Spleen (tissue), 11 donors: ENCODE results near the gene RIMBP2. TPM values are rescaled to one million over a fixed set of nuclear protein-coding genes. Genes with fewer than 3 reads are reported as not detected.

Experiments
- DNase-seq: peaks from one replicate; pipeline ENCODE4 v3.0.0-alpha.2; 2020
- H3K27ac ChIP-seq, 8 donors: fragments of 200-600 bp; sonication (generic) in 7 of 8; 1 replicate in 4 of 8; 2 replicates in 4 of 8; pipeline versions ENCODE4 v1.5.0 to v1.8.0; 2016 to 2021; ENCODE audit warnings: inconsistent platforms in 4 of 8, mild to moderate bottlenecking in 4 of 8, moderate library complexity in 1 of 8
- H3K27me3 ChIP-seq, 7 donors: fragments of 200-600 bp; sonication (generic) in 6 of 7; replicated peaks in 1 of 7; 1 replicate in 4 of 7; 2 replicates in 3 of 7; pipeline versions ENCODE4 v1.5.0 to v1.8.0; 2016 to 2021; ENCODE audit warnings: inconsistent platforms in 3 of 7, mild to moderate bottlenecking in 1 of 7
- H3K36me3 ChIP-seq, 6 donors: fragments of 200-600 bp; sonication (generic) in 5 of 6; 1 replicate in 4 of 6; 2 replicates in 2 of 6; pipeline versions ENCODE4 v1.5.0 to v1.8.0; 2016 to 2021; ENCODE audit warnings: inconsistent platforms in 2 of 6
- H3K4me1 ChIP-seq, 6 donors: fragments of 200-600 bp; sonication (generic) in 5 of 6; 1 replicate in 3 of 6; 2 replicates in 3 of 6; pipeline versions ENCODE4 v1.5.0 to v1.8.0; 2016 to 2021; ENCODE audit warnings: inconsistent platforms in 3 of 6
- H3K4me3 ChIP-seq, 8 donors: fragments of 200-600 bp; sonication (generic) in 7 of 8; 1 replicate in 4 of 8; 2 replicates in 4 of 8; pipeline versions ENCODE4 v1.5.0 to v1.8.0; 2016 to 2021; ENCODE audit warnings: inconsistent platforms in 4 of 8, mild to moderate bottlenecking in 4 of 8, moderate library complexity in 2 of 8
- H3K9me3 ChIP-seq, 8 donors: fragments of 200-600 bp; sonication (generic) in 7 of 8; 1 replicate in 4 of 8; 2 replicates in 4 of 8; pipeline versions ENCODE4 v1.5.0 to v1.8.0; 2016 to 2021; ENCODE audit warnings: inconsistent platforms in 4 of 8
- CTCF ChIP-seq, 11 experiments: fragments of 200-600 bp in 7 of 11; fragments of 450-650 bp in 4 of 11; sonication (generic) in 4 of 11; IDR thresholded peaks in 8 of 11; conservative IDR thresholded peaks in 3 of 11; 1 replicate in 7 of 11; 2 replicates in 4 of 11; pipeline versions ENCODE4 v1.4.0 to v1.8.0; 2016 to 2021; ENCODE audit warnings: antibody characterized with exemption in 11 of 11, inconsistent platforms in 4 of 11, mild to moderate bottlenecking in 1 of 11
- POLR2A ChIP-seq, 3 donors: fragments of 450-650 bp; IDR thresholded peaks; one replicate each; pipeline ENCODE4 v1.5.1; 2017; ENCODE audit warnings: antibody characterized with exemption in 3 of 3, mild to moderate bottlenecking in 1 of 3
- POLR2AphosphoS5 ChIP-seq, 3 donors: sonication (generic); formaldehyde crosslinking; IDR thresholded peaks; one replicate each; pipeline ENCODE4 v1.5.1; 2017; ENCODE audit warnings: antibody characterized with exemption in 3 of 3
- WGBS, 5 donors: extraction: QIAGEN DNeasy Blood & Tissue Kit in 3 of 5; methylation state at CpG; one replicate each; pipeline versions ENCODE4 v1.1.5 to v1.1.7; 2013 to 2018; 5-methylcytosine and 5-hydroxymethylcytosine counted together
- intact Hi-C: fragments of 100-400 bp; cut with DNase I; formaldehyde crosslinking; loops from one replicate; pipeline ENCODE4 v1.15.0; 2023; ENCODE audit warnings: low total_unique reads
- polyA plus RNA-seq, 3 donors: library from polyadenylated mRNA; stranded (reverse); fragments of 200-250 nt; gene quantifications; one replicate each; pipeline ENCODE4 v1.2.1, GENCODE V29; 2013
- total RNA-seq, 7 donors: library from RNA; depleted of rRNA in 3 of 7; stranded (reverse); fragments of >200 nt in 3 of 7; fragmentation: NEBNext Ultra II Directional in 4 of 7; extraction: Animal tissue kit (Norgen Biotek cat#: 25700) in 4 of 7; gene quantifications; one replicate each; pipeline versions ENCODE4 v1.1.0 to v1.2.1, GENCODE V29; 2016 to 2021
- donor health status: healthy with polysubstance abuse.
- donor health status: DM: no; HTN: no; CAD: no; lungs with moderate emphysema.
- donor health status: DM: no; HTN: no; CAD: no.
- donor health status: Bipolar disorder and iron deficiency.
- donor health status: healthy.
- donor health status: DM: no; HTN: no; CAD: no.
- donor health status: DM: yes; HTN: yes; CAD: no.

The RIMBP2 gene
- total and polyA plus RNA-seq, 10 donors: 0.05 to 5.2 (median 0.95) TPM

DNA sequence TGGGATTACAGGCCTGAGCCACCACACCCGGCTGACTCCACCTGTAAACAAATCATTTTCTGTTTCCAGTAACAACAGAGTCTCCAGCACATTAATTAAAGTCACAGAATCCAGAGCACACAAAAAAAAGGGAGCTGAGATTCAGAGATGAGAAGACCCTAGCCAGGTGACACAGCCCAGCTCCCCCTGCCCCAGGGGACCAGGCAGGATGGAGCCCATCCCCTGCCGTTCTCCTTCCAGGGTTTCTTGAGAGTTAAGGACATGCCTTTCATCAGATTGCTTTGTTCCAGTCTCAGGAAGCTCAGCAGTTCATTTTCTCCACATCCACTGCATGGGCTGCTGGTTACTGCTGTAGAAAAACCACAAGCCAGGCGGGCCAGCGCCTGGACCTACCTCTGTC lies 81.2 kb downstream of the RIMBP2 start:
- 56 to 71% (median 65%) methylated on average over 4 of the region's 4 CpGs for WGBS, 5 donors
- DNase-seq: no peak
- intact Hi-C loops: no loop called here

GRCh38 chr12:130633771-130634170 lies 82.3 kb downstream of the RIMBP2 start:
- H3K27ac ChIP-seq: no peak overlapping the region
- 14 to 37% (median 24%) methylated on average over 13 to 17 of the region's 17 CpGs for WGBS, 5 donors
- H3K4me1 ChIP-seq: no peaks in the 10 kb centered on the region
- no peaks in the 10 kb centered on the region for H3K36me3 ChIP-seq
- no peak overlapping the region for H3K4me3 ChIP-seq
- intact Hi-C loops: no loop called here
- peaks cover 0 to 29% (median 0%) of the 10 kb centered on the region in 7 donors for H3K27me3 ChIP-seq
- no peak for DNase-seq
- H3K9me3 ChIP-seq: no peaks in the 10 kb centered on the region
- TF ChIP-seq POLR2AphosphoS5 (IDR thresholded peaks at IDR 0.05) (no peak), CTCF (IDR thresholded peaks at IDR 0.05 in 8 of 11, conservative IDR thresholded peaks at IDR 0.05 in 3 of 11) (no peak)

More for the DNA sequence above, 81.2 kb downstream of the RIMBP2 start:
- Histone ChIP-seq H3K4me3 (no peak overlapping the region), H3K36me3 (no peaks in the 10 kb centered on the region), H3K9me3 (no peaks in the 10 kb centered on the region), H3K4me1 (no peaks in the 10 kb centered on the region), H3K27ac (no peak overlapping the region), H3K27me3 (peaks cover 0 to 29% (median 0%) of the 10 kb centered on the region in 7 donors)
- TF ChIP-seq POLR2AphosphoS5 (IDR thresholded peaks at IDR 0.05) (no peak), CTCF (IDR thresholded peaks at IDR 0.05 in 8 of 11, conservative IDR thresholded peaks at IDR 0.05 in 3 of 11) (no peak), POLR2A (IDR thresholded peaks at IDR 0.05) (no peak)

GRCh38 chr12:130632642-130633041 lies 83.5 kb downstream of the RIMBP2 start:
- H3K36me3 ChIP-seq: no peaks in the 10 kb centered on the region
- no peak for DNase-seq
- TF ChIP-seq POLR2AphosphoS5 (IDR thresholded peaks at IDR 0.05): no peak
- H3K4me3 ChIP-seq: no peak overlapping the region
- peaks cover 0 to 33% (median 0%) of the 10 kb centered on the region in 7 donors for H3K27me3 ChIP-seq
- H3K4me1 ChIP-seq: no peaks in the 10 kb centered on the region
- H3K27ac ChIP-seq: no peak overlapping the region
- 76 to 86% (median 85%) methylated on average over 5 of the region's 5 CpGs for WGBS, 5 donors
- intact Hi-C loops: no loop called here
- no peaks in the 10 kb centered on the region for H3K9me3 ChIP-seq

GRCh38 chr12:130628304-130628703 lies 87.8 kb downstream of the RIMBP2 start:
- TF ChIP-seq CTCF (IDR thresholded peaks at IDR 0.05 in 8 of 11, conservative IDR thresholded peaks at IDR 0.05 in 3 of 11): no peak
- TF ChIP-seq POLR2A (IDR thresholded peaks at IDR 0.05): no peak
- TF ChIP-seq POLR2AphosphoS5 (IDR thresholded peaks at IDR 0.05): no peak
- no peak overlapping the region for H3K27ac ChIP-seq
- H3K4me3 ChIP-seq: no peak overlapping the region
- no peak for DNase-seq
- peaks cover 0 to 11% (median 0%) of the 10 kb centered on the region in 8 donors for H3K9me3 ChIP-seq
- no peaks in the 10 kb centered on the region for H3K4me1 ChIP-seq
- intact Hi-C loops: no loop called here
- 77 to 88% (median 82%) methylated on average over 5 of the region's 5 CpGs for WGBS, 5 donors
- no peaks in the 10 kb centered on the region for H3K36me3 ChIP-seq
- peaks cover 0 to 9% (median 0%) of the 10 kb centered on the region in 7 donors for H3K27me3 ChIP-seq

DNA sequence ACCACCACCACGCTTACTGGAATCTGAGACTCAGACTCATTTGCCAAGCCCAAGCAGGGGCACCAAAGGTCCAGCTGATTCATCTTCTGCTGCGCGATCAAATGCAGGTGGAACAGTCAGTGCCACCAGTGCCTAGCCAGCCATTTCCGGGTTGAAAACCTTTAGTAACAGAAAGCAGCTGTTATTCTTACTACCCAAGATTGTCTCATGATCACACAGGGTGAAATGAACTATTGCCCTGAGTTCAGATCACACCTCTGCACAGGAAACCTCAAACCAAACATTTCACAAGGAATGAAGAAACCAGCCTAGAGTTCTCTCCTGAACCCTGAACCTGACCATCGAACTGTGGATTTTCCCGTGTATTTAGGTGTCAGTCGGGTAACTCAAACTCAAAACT lies 88.9 kb downstream of the RIMBP2 start:
- WGBS, 5 donors: 89 to 94% (median 91%) methylated on average over 7 of the region's 7 CpGs
- H3K36me3 ChIP-seq: no peaks in the 10 kb centered on the region
- H3K27ac ChIP-seq: no peak overlapping the region
- TF ChIP-seq POLR2AphosphoS5 (IDR thresholded peaks at IDR 0.05) (no peak), CTCF (IDR thresholded peaks at IDR 0.05 in 8 of 11, conservative IDR thresholded peaks at IDR 0.05 in 3 of 11) (no peak), POLR2A (IDR thresholded peaks at IDR 0.05) (no peak)
- peaks cover 0 to 4% (median 0%) of the 10 kb centered on the region in 7 donors for H3K27me3 ChIP-seq
- DNase-seq: no peak
- H3K9me3 ChIP-seq: peaks cover 0 to 21% (median 0%) of the 10 kb centered on the region in 8 donors
- H3K4me3 ChIP-seq: no peak overlapping the region
- intact Hi-C loops: no loop called here
- H3K4me1 ChIP-seq: no peaks in the 10 kb centered on the region
